Caco-2 (cell line): ENCODE results near the gene TLX1. TPM values are rescaled to one million over a fixed set of nuclear protein-coding genes. Genes with fewer than 3 reads are reported as not detected.

Source experiments
- BruUV-seq: library from RNA; stranded (reverse); fragments of 400-500 nt; replicated peaks from 2 replicates; lab custom pipeline; 2021; lab: Mats Ljungman, UMichigan
- CTCF ChIA-PET: fragments of 300-600 bp; sonication (Branson Sonifier 250); formaldehyde crosslinking; loops from one replicate; lab custom pipeline; 2022; ENCODE audit warnings: antibody characterized with exemption; lab: Charles Lee
- POLR2A ChIA-PET: fragments of 300-600 bp; sonication (Branson Sonifier 250); formaldehyde crosslinking; loops from one replicate; lab custom pipeline; 2022; ENCODE audit warnings: antibody characterized with exemption; lab: Charles Lee
- DNase-seq, 2 experiments: peaks; one replicate each; pipeline versions ENCODE4 v3.0.0 to v3.0.0-alpha.2; 2020 to 2022
- H3K27me3 ChIP-seq: replicated peaks from 2 replicates; pipeline ENCODE4 v1.6.0; 2011; ENCODE audit warnings: low read length; ENCODE audit not compliant: control insufficient read depth, insufficient read depth
- H3K36me3 ChIP-seq: 2 replicates; pipeline ENCODE4 v1.5.1; 2011; ENCODE audit warnings: low read length; ENCODE audit not compliant: control insufficient read depth, insufficient read depth
- H3K4me1 ChIP-seq: fragments of 250-450 bp; sonication (Bioruptor Pico); 2 replicates; pipeline ENCODE4 v1.5.1; 2020; ENCODE audit warnings: mild to moderate bottlenecking
- H3K4me3 ChIP-seq: 2 replicates; pipeline ENCODE4 v1.5.1; 2011; ENCODE audit warnings: low read depth, mild to moderate bottlenecking, control low read depth, low read length
- H3K9me3 ChIP-seq: fragments of 250-450 bp; sonication (Bioruptor Pico); 2 replicates; pipeline ENCODE4 v1.5.1; 2020; ENCODE audit warnings: mild to moderate bottlenecking, moderate library complexity
- H3K27ac Mint-ChIP-seq: one replicate; pipeline ENCODE4 v1.8.0; 2022; ENCODE audit warnings: mixed read lengths; ENCODE audit not compliant: unreplicated experiment
- H3K27me3 Mint-ChIP-seq: one replicate; pipeline ENCODE4 v1.8.0; 2022; ENCODE audit warnings: mixed read lengths; ENCODE audit not compliant: insufficient read depth, unreplicated experiment
- H3K36me3 Mint-ChIP-seq: one replicate; pipeline ENCODE4 v1.8.0; 2022; ENCODE audit warnings: mild to moderate bottlenecking, mixed read lengths; ENCODE audit not compliant: insufficient read depth, unreplicated experiment
- H3K4me1 Mint-ChIP-seq: one replicate; pipeline ENCODE4 v1.8.0; 2022; ENCODE audit warnings: low read depth, mixed read lengths; ENCODE audit not compliant: unreplicated experiment
- H3K4me3 Mint-ChIP-seq: one replicate; pipeline ENCODE4 v1.8.0; 2022; ENCODE audit warnings: mild to moderate bottlenecking, moderate library complexity, mixed read lengths; ENCODE audit not compliant: unreplicated experiment
- H3K9me3 Mint-ChIP-seq: one replicate; pipeline ENCODE4 v1.8.0; 2022; ENCODE audit warnings: mixed read lengths; ENCODE audit not compliant: unreplicated experiment
- CTCF ChIP-seq, 2 experiments: fragments of 200-600 bp in 1 of 2; IDR thresholded peaks; 1 replicate in 1 of 2; 2 replicates in 1 of 2; pipeline versions ENCODE4 v1.5.1 to v1.8.0; 2011 to 2022; ENCODE audit warnings: antibody characterized with exemption in 1 of 2, control low read depth in 1 of 2, inconsistent platforms in 1 of 2, low read depth in 1 of 2, low read length in 1 of 2, mild to moderate bottlenecking in 1 of 2, moderate library complexity in 1 of 2; ENCODE audit not compliant: insufficient read depth in 1 of 2, severe bottlenecking in 1 of 2, unreplicated experiment in 1 of 2
- intact Hi-C: fragments of 100-400 bp; cut with micrococcal nuclease; formaldehyde crosslinking; loops from one replicate; pipeline ENCODE4 v1.10.0; 2022; ENCODE audit not compliant: unreplicated experiment
- total RNA-seq: library from RNA; stranded (reverse); gene quantifications from 2 replicates; pipeline ENCODE4 v1.2.3, GENCODE V29; 2022

TLX1 gene
- total RNA-seq, 1 experiment from 2014 or later, result 2.3 TPM

DNA sequence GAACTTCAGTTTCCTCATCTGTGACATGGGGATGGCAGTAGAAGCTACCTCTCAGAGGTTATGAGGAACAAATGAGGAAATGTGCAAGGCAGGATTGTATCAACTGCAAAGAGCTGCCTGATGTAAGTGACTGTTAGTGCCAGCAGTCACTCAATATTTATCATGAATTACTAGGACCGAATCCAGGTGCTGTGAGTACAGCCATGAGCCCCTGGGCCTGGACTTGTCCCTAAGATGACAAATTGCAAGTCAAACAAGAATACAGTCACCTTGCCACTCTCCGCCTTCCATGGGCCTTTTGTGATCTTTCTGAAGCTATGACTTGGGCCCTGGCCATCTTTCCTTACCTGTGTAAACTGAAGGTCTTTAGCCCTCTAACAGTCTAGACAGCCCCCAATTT, 27.7 kb upstream of the TLX1 start:
- H3K9me3 ChIP-seq, result no peaks in the 10 kb centered on the region
- Mint-ChIP-seq H3K27ac (no peak overlapping the region), H3K27me3 (no peaks in the 10 kb centered on the region), H3K9me3 (no peaks in the 10 kb centered on the region), H3K4me3 (no peak overlapping the region), H3K36me3 (no peaks in the 10 kb centered on the region), H3K4me1 (no peaks in the 10 kb centered on the region)
- ChIA-PET CTCF (interaction anchor here (12.8 kb wide), 1 partner anchor 39 kb away, joined by 541 read pairs; no protein-coding TSS in a partner anchor), POLR2A (no interaction called here)
- no TSS peak for BruUV-seq
- no peaks in the 10 kb centered on the region for H3K27me3 ChIP-seq
- H3K4me3 ChIP-seq, result no peak overlapping the region
- H3K36me3 ChIP-seq, result no peaks in the 10 kb centered on the region
- intact Hi-C loops, result loop anchor here (1.0 kb wide), 1 partner anchor 8 kb away; no protein-coding TSS in a partner anchor
- TF ChIP-seq CTCF (IDR thresholded peaks at IDR 0.05; ENCODE audit: insufficient read depth in 1 of 2, low read depth in 1 of 2, low read length in 1 of 2, severe bottlenecking in 1 of 2, unreplicated experiment in 1 of 2), result no peak
- no peak for DNase-seq
- H3K4me1 ChIP-seq, result no peaks in the 10 kb centered on the region

GRCh38 chr10:101106351-101106750, 24.7 kb upstream of the TLX1 start:
- H3K27me3 ChIP-seq, result no peaks in the 10 kb centered on the region
- peaks cover 6% of the 10 kb centered on the region for H3K4me1 ChIP-seq
- no peaks in the 10 kb centered on the region for H3K27me3 Mint-ChIP-seq
- no peak for TF ChIP-seq CTCF (IDR thresholded peaks at IDR 0.05; ENCODE audit: insufficient read depth in 1 of 2, low read depth in 1 of 2, low read length in 1 of 2, severe bottlenecking in 1 of 2, unreplicated experiment in 1 of 2)
- no peak overlapping the region for H3K4me3 Mint-ChIP-seq
- no TSS peak for BruUV-seq
- intact Hi-C loops, result no loop called here
- no peak overlapping the region for H3K27ac Mint-ChIP-seq
- DNase-seq, result no peak
- no peaks in the 10 kb centered on the region for H3K36me3 ChIP-seq
- ChIA-PET POLR2A (no interaction called here), CTCF (interaction anchor here (2.0 kb wide), 1 partner anchor 36 kb away, joined by 13 read pairs; no protein-coding TSS in a partner anchor)
- H3K9me3 Mint-ChIP-seq, result no peaks in the 10 kb centered on the region
- peaks cover 3% of the 10 kb centered on the region for H3K4me1 Mint-ChIP-seq
- H3K36me3 Mint-ChIP-seq, result no peaks in the 10 kb centered on the region
- H3K9me3 ChIP-seq, result no peaks in the 10 kb centered on the region
- no peak overlapping the region for H3K4me3 ChIP-seq

GRCh38 chr10:101107771-101108170, 23.3 kb upstream of the TLX1 start:
- Mint-ChIP-seq H3K4me3 (no peak overlapping the region), H3K9me3 (no peaks in the 10 kb centered on the region), H3K27ac (no peak overlapping the region), H3K27me3 (no peaks in the 10 kb centered on the region), H3K36me3 (no peaks in the 10 kb centered on the region), H3K4me1 (peaks cover 17% of the 10 kb centered on the region)
- H3K27me3 ChIP-seq, result no peaks in the 10 kb centered on the region
- intact Hi-C loops, result no loop called here
- no peak overlapping the region for H3K4me3 ChIP-seq
- ChIA-PET POLR2A (interaction anchor here (0.5 kb wide), 1 partner anchor 146 kb away, joined by 3 read pairs; no protein-coding TSS in a partner anchor), CTCF (interaction anchor here (0.7 to 2.5 kb wide), 4 partner anchors 8 to 201 kb away, joined by 3 to 14 read pairs (median 8); no protein-coding TSS in a partner anchor)
- no peak for TF ChIP-seq CTCF (IDR thresholded peaks at IDR 0.05; ENCODE audit: insufficient read depth in 1 of 2, low read depth in 1 of 2, low read length in 1 of 2, severe bottlenecking in 1 of 2, unreplicated experiment in 1 of 2)
- no peaks in the 10 kb centered on the region for H3K36me3 ChIP-seq
- no peaks in the 10 kb centered on the region for H3K9me3 ChIP-seq
- BruUV-seq, result no TSS peak
- H3K4me1 ChIP-seq, result peaks cover 21% of the 10 kb centered on the region
- no peak for DNase-seq
